Spleen (tissue), 11 donors: ENCODE measurements around the gene CDH13. TPM values are rescaled to one million over a fixed set of nuclear protein-coding genes. Genes with fewer than 3 reads are reported as not detected.

ENCODE experiments used
- DNase-seq: peaks from one replicate; pipeline ENCODE4 v3.0.0-alpha.2; 2020
- H3K27ac ChIP-seq, 8 donors: fragments of 200-600 bp; sonication (generic) in 7 of 8; 1 replicate in 4 of 8; 2 replicates in 4 of 8; pipeline versions ENCODE4 v1.5.0 to v1.8.0; 2016 to 2021; ENCODE audit warnings: inconsistent platforms in 4 of 8, mild to moderate bottlenecking in 4 of 8, moderate library complexity in 1 of 8
- H3K27me3 ChIP-seq, 7 donors: fragments of 200-600 bp; sonication (generic) in 6 of 7; replicated peaks in 1 of 7; 1 replicate in 4 of 7; 2 replicates in 3 of 7; pipeline versions ENCODE4 v1.5.0 to v1.8.0; 2016 to 2021; ENCODE audit warnings: inconsistent platforms in 3 of 7, mild to moderate bottlenecking in 1 of 7
- H3K36me3 ChIP-seq, 6 donors: fragments of 200-600 bp; sonication (generic) in 5 of 6; 1 replicate in 4 of 6; 2 replicates in 2 of 6; pipeline versions ENCODE4 v1.5.0 to v1.8.0; 2016 to 2021; ENCODE audit warnings: inconsistent platforms in 2 of 6
- H3K4me1 ChIP-seq, 6 donors: fragments of 200-600 bp; sonication (generic) in 5 of 6; 1 replicate in 3 of 6; 2 replicates in 3 of 6; pipeline versions ENCODE4 v1.5.0 to v1.8.0; 2016 to 2021; ENCODE audit warnings: inconsistent platforms in 3 of 6
- H3K4me3 ChIP-seq, 8 donors: fragments of 200-600 bp; sonication (generic) in 7 of 8; 1 replicate in 4 of 8; 2 replicates in 4 of 8; pipeline versions ENCODE4 v1.5.0 to v1.8.0; 2016 to 2021; ENCODE audit warnings: inconsistent platforms in 4 of 8, mild to moderate bottlenecking in 4 of 8, moderate library complexity in 2 of 8
- H3K9me3 ChIP-seq, 8 donors: fragments of 200-600 bp; sonication (generic) in 7 of 8; 1 replicate in 4 of 8; 2 replicates in 4 of 8; pipeline versions ENCODE4 v1.5.0 to v1.8.0; 2016 to 2021; ENCODE audit warnings: inconsistent platforms in 4 of 8
- CTCF ChIP-seq, 11 experiments: fragments of 200-600 bp in 7 of 11; fragments of 450-650 bp in 4 of 11; sonication (generic) in 4 of 11; IDR thresholded peaks in 8 of 11; conservative IDR thresholded peaks in 3 of 11; 1 replicate in 7 of 11; 2 replicates in 4 of 11; pipeline versions ENCODE4 v1.4.0 to v1.8.0; 2016 to 2021; ENCODE audit warnings: antibody characterized with exemption in 11 of 11, inconsistent platforms in 4 of 11, mild to moderate bottlenecking in 1 of 11
- POLR2A ChIP-seq, 3 donors: fragments of 450-650 bp; IDR thresholded peaks; one replicate each; pipeline ENCODE4 v1.5.1; 2017; ENCODE audit warnings: antibody characterized with exemption in 3 of 3, mild to moderate bottlenecking in 1 of 3
- POLR2AphosphoS5 ChIP-seq, 3 donors: sonication (generic); formaldehyde crosslinking; IDR thresholded peaks; one replicate each; pipeline ENCODE4 v1.5.1; 2017; ENCODE audit warnings: antibody characterized with exemption in 3 of 3
- WGBS, 5 donors: extraction: QIAGEN DNeasy Blood & Tissue Kit in 3 of 5; methylation state at CpG; one replicate each; pipeline versions ENCODE4 v1.1.5 to v1.1.7; 2013 to 2018; 5-methylcytosine and 5-hydroxymethylcytosine counted together
- intact Hi-C: fragments of 100-400 bp; cut with DNase I; formaldehyde crosslinking; loops from one replicate; pipeline ENCODE4 v1.15.0; 2023; ENCODE audit warnings: low total_unique reads
- polyA plus RNA-seq, 3 donors: library from polyadenylated mRNA; stranded (reverse); fragments of 200-250 nt; gene quantifications; one replicate each; pipeline ENCODE4 v1.2.1, GENCODE V29; 2013
- total RNA-seq, 7 donors: library from RNA; depleted of rRNA in 3 of 7; stranded (reverse); fragments of >200 nt in 3 of 7; fragmentation: NEBNext Ultra II Directional in 4 of 7; extraction: Animal tissue kit (Norgen Biotek cat#: 25700) in 4 of 7; gene quantifications; one replicate each; pipeline versions ENCODE4 v1.1.0 to v1.2.1, GENCODE V29; 2016 to 2021
- donor health status: healthy with polysubstance abuse.
- donor health status: DM: no; HTN: no; CAD: no; lungs with moderate emphysema.
- donor health status: DM: no; HTN: no; CAD: no.
- donor health status: Bipolar disorder and iron deficiency.
- donor health status: healthy.
- donor health status: DM: no; HTN: no; CAD: no.
- donor health status: DM: yes; HTN: yes; CAD: no.

CDH13 gene
- total and polyA plus RNA-seq, 10 donors = 0.13 to 4.6 (median 1.1) TPM

GRCh38 chr16:83530293-83530692 is 903.5 kb downstream of the CDH13 start:
- Histone ChIP-seq H3K9me3 (no peaks in the 10 kb centered on the region), H3K4me3 (no peak overlapping the region), H3K36me3 (no peaks in the 10 kb centered on the region), H3K27me3 (peaks cover 0 to 13% (median 0%) of the 10 kb centered on the region in 7 donors), H3K4me1 (no peaks in the 10 kb centered on the region), H3K27ac (no peak overlapping the region)
- TF ChIP-seq POLR2AphosphoS5 (IDR thresholded peaks at IDR 0.05) (no peak), POLR2A (IDR thresholded peaks at IDR 0.05) (no peak), CTCF (IDR thresholded peaks at IDR 0.05 in 8 of 11, conservative IDR thresholded peaks at IDR 0.05 in 3 of 11) (no peak)
- WGBS, 5 donors = 51 to 70% (median 63%) methylated on average over 3 of the region's 3 CpGs
- intact Hi-C loops = no loop called here
- DNase-seq = no peak

GRCh38 chr16:83532634-83533033 is 905.9 kb downstream of the CDH13 start:
- Histone ChIP-seq H3K27me3 (no peaks in the 10 kb centered on the region), H3K4me1 (no peaks in the 10 kb centered on the region), H3K36me3 (no peaks in the 10 kb centered on the region), H3K27ac (no peak overlapping the region), H3K9me3 (no peaks in the 10 kb centered on the region), H3K4me3 (no peak overlapping the region)
- TF ChIP-seq POLR2AphosphoS5 (IDR thresholded peaks at IDR 0.05) = no peak
- no peak for TF ChIP-seq CTCF (IDR thresholded peaks at IDR 0.05 in 8 of 11, conservative IDR thresholded peaks at IDR 0.05 in 3 of 11)
- no peak for TF ChIP-seq POLR2A (IDR thresholded peaks at IDR 0.05)
- intact Hi-C loops = no loop called here
- DNase-seq = no peak
- WGBS, 5 donors = 87 to 89% (median 88%) methylated on average over 11 to 12 of the region's 12 CpGs

GRCh38 chr16:83533193-83533592 is 906.4 kb downstream of the CDH13 start:
- 80 to 92% (median 84%) methylated on average over 11 of the region's 11 CpGs for WGBS, 5 donors
- H3K36me3 ChIP-seq = no peaks in the 10 kb centered on the region
- no peak overlapping the region for H3K4me3 ChIP-seq
- H3K27ac ChIP-seq = no peak overlapping the region
- H3K4me1 ChIP-seq = no peaks in the 10 kb centered on the region
- TF ChIP-seq CTCF (IDR thresholded peaks at IDR 0.05 in 8 of 11, conservative IDR thresholded peaks at IDR 0.05 in 3 of 11) = no peak
- TF ChIP-seq POLR2A (IDR thresholded peaks at IDR 0.05) = no peak
- no peak for TF ChIP-seq POLR2AphosphoS5 (IDR thresholded peaks at IDR 0.05)
- no peaks in the 10 kb centered on the region for H3K27me3 ChIP-seq
- DNase-seq = no peak
- intact Hi-C loops = no loop called here
- no peaks in the 10 kb centered on the region for H3K9me3 ChIP-seq

GRCh38 chr16:83538707-83539106 is 911.9 kb downstream of the CDH13 start:
- WGBS, 5 donors = 86 to 94% (median 92%) methylated on average over 2 of the region's 2 CpGs
- Histone ChIP-seq H3K27me3 (no peaks in the 10 kb centered on the region), H3K27ac (no peak overlapping the region), H3K4me1 (no peaks in the 10 kb centered on the region), H3K9me3 (no peaks in the 10 kb centered on the region), H3K4me3 (no peak overlapping the region), H3K36me3 (no peaks in the 10 kb centered on the region)
- no peak for TF ChIP-seq POLR2A (IDR thresholded peaks at IDR 0.05)
- no peak for TF ChIP-seq POLR2AphosphoS5 (IDR thresholded peaks at IDR 0.05)
- no peak for TF ChIP-seq CTCF (IDR thresholded peaks at IDR 0.05 in 8 of 11, conservative IDR thresholded peaks at IDR 0.05 in 3 of 11)
- no peak for DNase-seq
- intact Hi-C loops = no loop called here
